SHP77 (cell line): Measurements from ENCODE around the gene TRAF3.
"Not testable (repeated sequence)": the region's sequence is repeated elsewhere in the genome, so short reads cannot be mapped to it uniquely, and the experiment has no call there.

Experiments used
- DNase-seq, 2 experiments: peaks; one replicate each; lab custom pipeline; 2025; lab: John Stamatoyannopoulos, UW

The TRAF3 gene

DNA sequence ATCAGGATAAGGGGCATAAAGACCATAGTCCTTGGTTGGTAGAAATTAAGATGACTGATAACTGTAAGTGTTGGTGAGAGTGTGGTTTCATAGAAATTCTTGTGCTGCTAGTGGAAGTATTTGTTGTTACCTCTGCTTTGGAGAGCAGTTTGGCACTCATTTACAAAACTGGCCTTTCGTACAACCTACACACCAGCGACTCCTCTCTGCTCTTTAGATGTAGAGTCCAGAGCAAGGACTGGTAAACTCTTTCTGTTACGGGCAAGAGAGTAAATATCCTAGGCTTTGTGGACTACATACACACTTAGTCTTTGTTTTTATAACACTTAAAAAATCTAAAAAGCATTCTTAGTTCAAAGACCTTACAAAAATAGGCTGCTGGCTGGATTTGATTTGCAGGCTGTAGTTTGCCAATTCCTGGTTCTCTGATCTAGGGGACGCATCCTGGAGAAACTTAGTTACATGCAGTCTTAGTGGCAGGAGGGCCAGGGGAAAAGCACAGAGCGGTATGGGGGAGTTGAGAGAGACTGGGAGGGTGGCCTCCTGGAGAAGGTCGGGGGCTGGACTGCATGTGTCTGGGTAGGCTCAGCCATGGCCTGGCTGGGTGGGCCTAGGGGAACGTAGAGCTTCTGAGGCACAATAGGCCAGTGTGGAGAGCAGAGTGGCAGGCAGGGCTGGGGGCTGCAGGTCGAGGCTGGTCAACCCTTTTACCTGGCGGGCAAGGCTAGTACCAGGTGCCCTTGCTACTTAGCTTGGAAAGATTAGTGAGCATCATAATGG, 89.9 kb downstream of the TRAF3 start:
- DNase-seq: no peak

GRCh38 chr14:102867826-102868580, 90.8 kb downstream of the TRAF3 start:
- no peak for DNase-seq

- DNase-seq: no peak
Observed at GRCh38 chr14:102868956-102869547, 91.8 kb downstream of the TRAF3 start.

GRCh38 chr14:102870246-102870645, 93.0 kb downstream of the TRAF3 start:
- DNase-seq: no peak

DNA sequence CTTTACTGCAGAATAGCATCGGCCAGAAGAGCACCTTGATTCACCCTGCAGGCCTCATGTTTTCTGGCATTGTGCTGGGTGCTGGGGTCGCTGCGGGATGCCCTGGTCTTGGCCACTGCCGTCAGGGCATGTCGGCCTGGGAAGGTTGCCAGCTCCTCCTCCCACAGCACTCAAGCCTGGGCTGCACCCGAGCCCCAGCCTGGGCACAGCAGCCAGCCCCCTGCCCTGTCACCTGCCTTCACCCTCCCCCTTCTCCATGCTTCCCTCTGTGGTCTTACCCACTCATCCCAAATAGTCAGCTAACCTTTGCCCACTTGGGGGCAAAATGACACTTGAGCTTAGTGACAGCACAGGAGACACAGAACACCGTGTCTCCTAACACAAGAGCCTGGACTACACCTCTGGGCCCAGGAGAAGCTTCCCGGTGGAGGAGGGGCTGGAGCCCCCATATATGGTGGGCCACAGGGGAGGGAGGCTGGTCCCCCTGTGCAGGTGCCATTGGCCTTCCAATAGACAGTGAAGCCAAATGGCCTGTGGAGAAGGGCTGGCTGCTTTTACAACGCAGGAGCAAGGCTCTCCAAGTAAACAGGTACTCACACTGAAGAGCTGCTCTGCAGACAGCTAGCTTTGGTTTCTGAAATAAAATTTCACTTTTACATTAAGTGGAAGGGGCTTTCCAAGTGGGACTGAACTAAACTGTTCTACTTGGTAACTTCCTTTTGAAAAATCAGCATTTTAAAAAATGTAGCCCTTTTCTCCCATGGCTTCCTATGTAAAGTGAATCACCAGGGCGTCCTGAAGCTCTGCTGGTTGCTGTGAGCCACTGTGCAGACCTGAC, 94.0 kb downstream of the TRAF3 start:
- DNase-seq: peak in 1 of 2 experiments; percentile 13

DNA sequence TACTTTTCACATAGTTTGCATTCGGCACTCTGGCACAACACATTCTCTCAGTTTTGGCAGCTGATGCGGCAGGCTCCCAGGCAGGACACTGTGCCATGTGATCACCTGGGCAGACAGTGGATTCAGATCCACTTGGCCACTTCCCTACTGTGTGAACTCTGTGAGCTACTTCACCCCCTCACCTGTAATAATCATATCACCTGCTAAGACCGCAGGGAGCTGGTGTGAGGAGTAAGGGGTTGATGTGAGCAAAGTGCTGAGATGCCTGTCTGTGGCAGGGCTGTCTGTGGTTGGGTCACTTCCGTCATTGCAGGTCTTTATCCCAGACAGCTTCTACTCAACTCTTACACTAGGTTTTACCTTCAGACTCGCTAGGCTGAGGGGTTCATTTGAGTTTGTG, 94.8 kb downstream of the TRAF3 start:
- DNase-seq: no peak

DNA sequence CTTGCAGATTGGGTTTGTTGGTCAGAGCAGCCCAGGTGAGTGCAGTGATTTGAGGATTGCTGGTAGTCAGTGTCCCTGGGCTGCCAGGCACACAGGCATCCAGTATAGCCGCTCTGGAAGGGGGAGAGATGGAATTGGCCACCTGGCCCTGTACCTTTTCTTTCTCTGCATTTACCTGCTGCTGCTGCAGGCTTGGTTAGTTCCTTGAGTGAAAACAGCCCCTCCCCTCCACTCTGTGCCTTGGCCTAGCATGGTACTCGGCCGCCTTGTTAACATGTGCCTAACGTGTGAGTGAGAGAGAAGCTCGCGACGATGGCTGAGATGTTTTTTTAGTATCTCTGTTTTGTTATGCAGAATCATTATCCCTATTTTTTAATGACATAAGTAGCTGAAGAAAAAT, 95.9 kb downstream of the TRAF3 start:
- DNase-seq: no peak

- DNase-seq: no peak
Observed at GRCh38 chr14:102873546-102874061, 96.4 kb downstream of the TRAF3 start.

DNA sequence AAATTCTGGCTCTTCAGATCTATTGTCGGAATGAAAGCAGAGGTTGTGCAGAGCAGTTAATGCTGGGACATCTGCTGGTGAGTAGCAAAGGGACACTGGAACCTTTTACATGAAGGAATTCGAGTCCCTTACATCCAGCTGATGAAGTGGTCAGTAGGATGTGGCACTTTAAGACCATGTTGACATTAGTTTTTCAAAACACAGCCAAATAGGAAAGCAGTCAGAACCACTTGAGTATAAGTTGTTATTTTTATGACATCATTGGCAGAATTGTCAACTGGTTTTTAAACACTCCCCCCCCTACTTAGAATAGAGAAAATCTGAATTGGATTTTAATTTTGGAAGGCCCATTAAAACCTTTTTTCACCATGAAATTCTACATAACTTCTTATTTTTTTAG, 98.4 kb downstream of the TRAF3 start:
- DNase-seq: peak in 1 of 2 experiments; percentile 17

DNA sequence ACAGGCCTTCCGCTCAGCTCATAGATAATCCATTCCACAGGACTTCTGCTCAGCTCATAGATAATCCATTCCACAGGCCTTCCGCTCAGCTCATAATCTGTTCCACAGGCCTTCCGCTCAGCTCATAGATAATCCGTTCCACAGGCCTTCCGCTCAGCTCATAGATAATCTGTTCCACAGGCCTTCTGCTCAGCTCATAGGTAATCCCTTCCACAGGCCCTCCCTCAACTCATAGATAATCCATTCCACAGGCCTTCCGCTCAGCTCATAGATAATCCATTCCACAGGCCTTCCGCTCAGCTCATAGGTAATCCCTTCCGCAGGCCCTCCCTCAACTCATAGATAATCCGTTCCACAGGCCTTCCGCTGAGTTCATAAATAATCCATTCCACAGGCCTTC, 100.3 kb downstream of the TRAF3 start:
- DNase-seq: not testable (repeated sequence)

- DNase-seq: no peak
Observed at GRCh38 chr14:102878174-102878969, 101.1 kb downstream of the TRAF3 start.

DNA sequence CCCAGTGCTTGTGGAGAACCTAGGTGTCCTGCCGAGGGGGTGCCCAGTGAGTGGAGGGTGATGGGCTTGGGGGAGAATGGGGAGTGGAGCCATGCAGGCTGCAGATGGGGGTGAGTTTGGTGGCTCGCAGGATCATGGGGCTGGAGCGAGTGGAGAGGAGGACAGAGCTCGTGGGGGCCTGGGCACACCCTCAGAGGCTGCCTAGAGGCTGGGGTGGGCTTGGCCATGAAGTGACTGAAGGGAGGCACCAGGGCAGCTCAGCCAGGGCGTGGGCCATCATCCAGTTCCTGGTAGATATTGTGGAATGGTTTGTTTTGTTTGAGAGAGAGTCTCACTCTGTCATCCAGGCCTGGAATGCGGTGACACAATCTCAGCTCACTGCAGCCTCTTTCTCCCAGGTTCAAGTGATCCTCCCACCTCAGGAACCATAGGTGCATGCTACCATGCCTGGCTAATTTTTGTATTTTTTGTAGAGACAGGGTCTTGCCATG, 101.8 kb downstream of the TRAF3 start:
- no peak for DNase-seq

DNA sequence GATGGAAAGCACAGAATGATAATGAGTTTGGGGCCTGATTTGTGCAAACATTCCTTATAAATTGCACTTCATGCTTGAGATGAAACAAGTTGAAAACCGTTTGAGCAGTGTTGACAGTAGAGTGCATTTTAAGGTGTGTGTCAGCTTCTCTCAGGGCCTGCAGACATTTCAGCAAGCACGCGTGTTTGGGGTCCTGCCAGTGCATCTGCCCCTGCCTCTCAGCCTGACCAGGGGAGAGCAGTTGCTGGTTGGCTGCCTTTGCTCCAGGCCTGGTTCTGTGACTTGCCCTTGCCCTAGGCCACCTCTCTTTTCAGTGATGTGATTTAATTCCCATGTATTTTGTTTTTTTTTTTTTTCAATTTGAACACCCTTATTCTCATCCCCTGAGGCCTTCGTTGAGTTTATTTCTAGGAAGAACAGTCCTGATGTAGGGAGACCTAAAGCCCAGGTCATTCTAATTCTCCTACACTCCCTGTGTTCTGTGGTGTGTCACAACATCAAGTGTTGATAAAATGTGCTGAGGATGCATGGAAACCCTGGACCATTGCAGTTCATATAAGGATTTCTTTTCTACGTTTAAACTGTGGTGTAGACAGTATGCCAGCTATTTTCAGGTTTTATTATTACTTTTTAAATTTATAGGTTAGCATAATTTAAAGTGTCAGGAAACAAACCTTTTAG, 105.1 kb downstream of the TRAF3 start:
- no peak for DNase-seq

GRCh38 chr14:102883089-102883541, 105.9 kb downstream of the TRAF3 start:
- DNase-seq: no peak

- no peak for DNase-seq
Observed at GRCh38 chr14:102883554-102883953, 106.3 kb downstream of the TRAF3 start.

- no peak for DNase-seq
Observed at GRCh38 chr14:102885737-102886447, 108.6 kb downstream of the TRAF3 start.

DNA sequence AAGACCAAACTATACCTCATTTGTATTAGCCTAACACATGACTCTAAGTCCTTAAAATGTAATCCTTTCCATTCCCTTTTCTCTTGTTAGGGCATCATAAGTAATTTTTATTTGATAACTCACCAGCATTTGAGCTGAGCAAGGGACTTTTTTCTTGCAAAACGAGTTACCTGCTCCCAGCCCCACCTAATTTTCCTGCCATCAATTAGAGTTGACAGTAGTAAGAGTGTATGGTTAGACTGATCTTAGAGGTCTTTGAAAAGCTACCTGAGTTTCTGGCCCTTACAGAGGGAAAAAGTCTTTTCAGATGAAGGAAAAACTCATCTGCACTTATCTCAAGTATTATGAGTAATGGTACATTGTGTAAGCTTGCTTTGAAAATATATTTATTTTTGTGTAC, 111.5 kb downstream of the TRAF3 start:
- no peak for DNase-seq

DNA sequence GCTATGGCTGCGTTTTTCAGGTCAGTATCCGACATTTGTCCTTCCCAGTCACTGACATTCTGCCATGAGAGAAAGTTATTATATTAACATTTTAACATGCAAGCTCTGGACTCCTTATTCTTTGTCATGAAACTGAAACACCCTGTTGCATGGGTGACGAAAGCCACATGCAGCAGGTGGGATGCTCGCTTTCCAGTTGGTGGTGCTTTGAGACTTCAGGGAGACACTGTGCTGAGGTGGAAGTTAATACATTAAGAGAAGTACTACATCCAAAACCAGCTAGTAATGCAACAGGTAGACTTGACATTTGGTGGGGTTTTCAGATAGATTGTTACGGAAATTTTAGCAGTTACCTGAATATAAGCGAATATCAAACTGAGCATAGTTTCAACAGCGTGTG, 112.4 kb downstream of the TRAF3 start:
- no peak for DNase-seq

DNA sequence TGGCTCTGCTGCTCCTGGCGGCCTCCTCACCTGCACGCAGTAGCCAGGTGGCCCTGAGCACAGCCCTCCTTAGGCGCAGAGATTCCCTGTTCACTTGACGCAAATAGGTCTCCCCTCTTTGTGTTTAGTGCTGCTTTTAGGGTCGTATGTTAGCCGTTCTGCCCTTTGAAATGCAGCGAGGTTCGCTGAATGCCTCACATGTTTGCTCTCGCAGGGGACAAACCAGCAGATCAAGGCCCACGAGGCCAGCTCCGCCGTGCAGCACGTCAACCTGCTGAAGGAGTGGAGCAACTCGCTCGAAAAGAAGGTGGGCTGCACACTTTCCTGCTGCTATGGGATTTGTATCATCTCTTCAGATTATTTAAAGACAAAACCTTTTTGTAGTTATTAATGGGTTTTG, 113.9 kb downstream of the TRAF3 start:
- DNase-seq: no peak

GRCh38 chr14:102891556-102891955, 114.3 kb downstream of the TRAF3 start:
- DNase-seq: no peak
